ENCODE data around the gene FOXM1. TPM values are rescaled to one million over a fixed set of nuclear protein-coding genes. Genes with fewer than 3 reads are reported as not detected.

FOXM1 gene
- total RNA-seq, 4 donors from 2014 or later: 1.3 to 1.7 TPM; not detected in 2

DNA sequence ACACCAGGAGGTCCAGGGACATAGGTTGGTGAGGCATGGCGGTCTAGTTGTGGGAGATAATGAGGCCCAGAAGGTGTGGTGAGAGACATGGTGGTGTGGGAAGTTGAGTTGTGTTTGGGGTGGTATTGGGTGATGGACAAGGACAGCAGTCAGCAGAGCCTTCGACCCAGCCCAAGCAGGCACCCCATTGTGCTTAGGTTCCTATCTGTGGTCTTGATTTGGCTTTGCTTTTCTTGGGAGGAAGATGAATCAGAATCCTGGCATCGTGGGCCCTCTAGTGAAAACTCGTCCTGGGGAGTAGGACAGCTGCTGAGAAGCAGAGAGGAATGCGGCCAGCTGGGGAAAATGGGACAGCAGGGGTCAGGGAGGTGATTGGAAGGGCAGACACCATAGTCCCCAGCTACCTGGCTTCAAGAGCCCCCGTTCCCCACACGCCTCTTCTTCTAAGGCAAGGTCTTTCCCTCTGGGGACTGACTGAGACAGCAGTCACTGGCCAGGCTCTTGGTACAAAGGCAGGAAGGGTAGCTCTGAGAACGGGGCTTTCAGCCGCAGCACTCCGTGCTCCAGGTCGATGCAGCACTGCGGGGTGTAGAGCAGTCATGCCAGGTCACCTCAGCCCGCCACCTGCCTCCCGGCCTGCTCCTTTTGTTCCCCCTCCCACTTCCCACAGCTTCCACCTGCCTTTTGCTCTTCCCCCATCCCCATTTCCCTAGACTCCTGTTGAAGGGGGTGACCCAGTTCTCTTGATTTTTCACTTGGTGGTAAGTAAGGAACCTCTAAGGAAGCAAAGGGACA lies 50.1 kb downstream of the FOXM1 start:
- Histone ChIP-seq H3K27me3 (no peaks in the 10 kb centered on the region), H3K4me3 (no peak overlapping the region), H3K4me1 (no peaks in the 10 kb centered on the region), H3K9me3 (no peaks in the 10 kb centered on the region), H3K27ac (no peak overlapping the region), H3K36me3 (peaks cover 0 to 100% of the 10 kb centered on the region in 2 donors)
- no peak for ATAC-seq
- TF ChIP-seq POLR2A (IDR thresholded peaks at IDR 0.05): no peak
- TF ChIP-seq, protein P1, sequence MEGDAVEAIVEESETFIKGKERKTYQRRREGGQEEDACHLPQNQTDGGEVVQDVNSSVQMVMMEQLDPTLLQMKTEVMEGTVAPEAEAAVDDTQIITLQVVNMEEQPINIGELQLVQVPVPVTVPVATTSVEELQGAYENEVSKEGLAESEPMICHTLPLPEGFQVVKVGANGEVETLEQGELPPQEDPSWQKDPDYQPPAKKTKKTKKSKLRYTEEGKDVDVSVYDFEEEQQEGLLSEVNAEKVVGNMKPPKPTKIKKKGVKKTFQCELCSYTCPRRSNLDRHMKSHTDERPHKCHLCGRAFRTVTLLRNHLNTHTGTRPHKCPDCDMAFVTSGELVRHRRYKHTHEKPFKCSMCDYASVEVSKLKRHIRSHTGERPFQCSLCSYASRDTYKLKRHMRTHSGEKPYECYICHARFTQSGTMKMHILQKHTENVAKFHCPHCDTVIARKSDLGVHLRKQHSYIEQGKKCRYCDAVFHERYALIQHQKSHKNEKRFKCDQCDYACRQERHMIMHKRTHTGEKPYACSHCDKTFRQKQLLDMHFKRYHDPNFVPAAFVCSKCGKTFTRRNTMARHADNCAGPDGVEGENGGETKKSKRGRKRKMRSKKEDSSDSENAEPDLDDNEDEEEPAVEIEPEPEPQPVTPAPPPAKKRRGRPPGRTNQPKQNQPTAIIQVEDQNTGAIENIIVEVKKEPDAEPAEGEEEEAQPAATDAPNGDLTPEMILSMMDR (IDR thresholded peaks at IDR 0.05): no peak
- no peak for TF ChIP-seq EP300 (IDR thresholded peaks at IDR 0.05)
- TF ChIP-seq POLR2AphosphoS5 (IDR thresholded peaks at IDR 0.05): no peak
- WGBS, 2 donors (ENCODE audit: low coverage in 1 of 2): 20 to 92% methylated on average over 1 to 7 of the region's 14 CpGs

DNA sequence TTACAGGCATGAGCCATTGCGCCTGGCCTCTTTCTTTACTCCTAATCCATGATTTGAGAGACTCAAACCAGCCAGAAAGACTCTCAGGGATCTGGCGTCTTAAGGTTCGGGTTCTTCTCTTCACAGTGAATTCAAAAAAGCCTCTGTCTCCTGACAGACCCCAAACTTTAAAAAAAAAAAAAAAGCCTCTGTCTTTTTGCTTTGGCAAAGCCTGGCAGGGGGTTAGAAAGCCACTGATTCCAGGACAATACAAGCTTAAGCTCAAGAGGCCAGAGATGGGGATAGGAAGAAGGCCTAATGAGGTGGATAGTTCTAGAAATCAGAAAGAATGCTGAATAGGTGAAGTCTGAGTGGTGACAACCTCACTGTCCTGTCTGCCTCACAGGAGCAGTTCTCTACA lies 50.9 kb downstream of the FOXM1 start:
- no peak for ATAC-seq
- TF ChIP-seq EP300 (IDR thresholded peaks at IDR 0.05) (no peak), POLR2A (IDR thresholded peaks at IDR 0.05) (no peak), POLR2AphosphoS5 (IDR thresholded peaks at IDR 0.05) (no peak)
- TF ChIP-seq, protein P1 (IDR thresholded peaks at IDR 0.05): no peak
- Histone ChIP-seq H3K27me3 (no peaks in the 10 kb centered on the region), H3K4me1 (no peaks in the 10 kb centered on the region), H3K36me3 (peaks cover 0 to 100% of the 10 kb centered on the region in 2 donors), H3K4me3 (no peak overlapping the region), H3K27ac (no peak overlapping the region), H3K9me3 (no peaks in the 10 kb centered on the region)
- 80 to 100% methylated on average over 1 to 2 of the region's 3 CpGs for WGBS, 2 donors (ENCODE audit: low coverage in 1 of 2)

DNA sequence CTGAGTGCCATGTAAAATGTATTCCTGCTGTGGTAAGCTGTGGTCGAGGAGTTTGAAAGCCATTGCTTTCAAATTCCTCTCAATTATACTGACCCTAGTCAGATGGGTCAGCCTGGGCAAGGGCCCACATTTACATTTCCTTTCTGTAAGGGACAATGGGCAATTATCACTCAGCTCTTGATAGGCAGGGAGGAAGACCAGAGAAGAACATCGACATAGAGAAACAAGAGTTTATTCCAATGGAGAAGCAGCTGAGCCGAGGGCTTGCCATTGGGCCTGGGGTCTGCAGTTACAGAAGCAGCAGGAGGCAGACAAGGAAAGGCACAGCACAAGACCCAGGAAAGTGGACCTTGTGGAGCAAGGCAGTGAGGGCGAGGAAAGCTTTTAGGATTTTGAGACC lies 51.8 kb downstream of the FOXM1 start:
- no peaks in the 10 kb centered on the region for H3K27me3 ChIP-seq
- H3K9me3 ChIP-seq: no peaks in the 10 kb centered on the region
- H3K4me1 ChIP-seq: no peaks in the 10 kb centered on the region
- peaks cover 0 to 100% of the 10 kb centered on the region in 2 donors for H3K36me3 ChIP-seq
- no peak overlapping the region for H3K4me3 ChIP-seq
- WGBS, 2 donors (ENCODE audit: low coverage in 1 of 2): 58 to 63% methylated on average over 3 to 4 of the region's 4 CpGs
- TF ChIP-seq EP300 (IDR thresholded peaks at IDR 0.05) (no peak), POLR2A (IDR thresholded peaks at IDR 0.05) (no peak), POLR2AphosphoS5 (IDR thresholded peaks at IDR 0.05) (no peak)
- TF ChIP-seq, protein P1 (IDR thresholded peaks at IDR 0.05): no peak
- ATAC-seq: no peak
- no peak overlapping the region for H3K27ac ChIP-seq

DNA sequence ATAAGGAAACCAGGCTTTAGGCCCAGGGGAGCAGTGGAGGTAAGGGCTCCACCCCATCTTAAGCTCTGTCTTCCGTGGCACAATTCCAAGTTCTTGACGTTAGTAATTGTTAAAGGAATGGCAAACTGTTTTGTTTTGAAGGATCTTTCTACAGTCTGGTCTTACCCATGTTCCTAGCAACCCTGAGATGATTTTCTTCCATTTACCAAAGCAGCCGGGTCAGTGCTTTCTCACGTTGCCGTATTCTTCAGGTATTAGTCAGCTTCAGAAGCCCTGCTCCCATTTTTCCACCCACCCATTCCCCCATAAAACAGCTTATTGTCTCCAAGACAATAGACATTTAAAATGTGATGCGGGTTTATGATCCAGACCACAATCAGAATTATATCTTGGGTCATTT lies 52.4 kb downstream of the FOXM1 start:
- peaks cover 0 to 100% of the 10 kb centered on the region in 2 donors for H3K36me3 ChIP-seq
- TF ChIP-seq POLR2AphosphoS5 (IDR thresholded peaks at IDR 0.05) (no peak), POLR2A (IDR thresholded peaks at IDR 0.05) (no peak), EP300 (IDR thresholded peaks at IDR 0.05) (no peak)
- TF ChIP-seq, protein P1 (IDR thresholded peaks at IDR 0.05): no peak

DNA sequence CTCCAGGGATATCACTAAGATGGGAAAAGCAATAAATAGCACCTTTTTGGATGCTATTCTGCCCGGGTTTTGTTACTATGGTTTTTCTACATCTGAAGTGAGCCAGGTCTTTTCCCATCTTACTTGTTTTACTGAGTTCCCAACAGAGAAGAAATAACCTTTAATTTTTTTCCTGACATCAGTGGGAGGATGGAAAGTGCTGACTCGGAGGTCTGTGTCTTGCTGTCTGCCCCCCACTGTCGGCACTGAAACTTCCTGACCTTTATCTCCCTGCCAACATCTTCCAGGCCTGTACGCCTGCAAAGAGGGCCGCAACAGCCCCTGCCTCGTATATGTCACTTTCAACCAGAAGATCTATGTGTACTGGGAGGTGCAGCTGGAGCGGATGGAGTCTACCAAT lies 53.5 kb downstream of the FOXM1 start:
- H3K4me1 ChIP-seq: no peaks in the 10 kb centered on the region
- H3K36me3 ChIP-seq: peaks cover 0 to 99% of the 10 kb centered on the region in 2 donors
- no peaks in the 10 kb centered on the region for H3K9me3 ChIP-seq
- ATAC-seq: no peak
- H3K27me3 ChIP-seq: no peaks in the 10 kb centered on the region
- no peak overlapping the region for H3K4me3 ChIP-seq
- no peak overlapping the region for H3K27ac ChIP-seq
- TF ChIP-seq EP300 (IDR thresholded peaks at IDR 0.05): no peak
- TF ChIP-seq POLR2AphosphoS5 (IDR thresholded peaks at IDR 0.05): no peak
- 38 to 64% methylated on average over 3 of the region's 7 CpGs for WGBS, 2 donors (ENCODE audit: low coverage in 1 of 2)

More for the DNA sequence above, 52.4 kb downstream of the FOXM1 start:
- no peaks in the 10 kb centered on the region for H3K27me3 ChIP-seq
- no peak overlapping the region for H3K27ac ChIP-seq
- H3K4me1 ChIP-seq: no peaks in the 10 kb centered on the region
- WGBS, 2 donors (ENCODE audit: low coverage in 1 of 2): 67 to 88% methylated on average over 5 to 6 of the region's 6 CpGs
- ATAC-seq: no peak
- no peaks in the 10 kb centered on the region for H3K9me3 ChIP-seq
- H3K4me3 ChIP-seq: no peak overlapping the region
